ENCODE data around the gene GPBP1.

DNA sequence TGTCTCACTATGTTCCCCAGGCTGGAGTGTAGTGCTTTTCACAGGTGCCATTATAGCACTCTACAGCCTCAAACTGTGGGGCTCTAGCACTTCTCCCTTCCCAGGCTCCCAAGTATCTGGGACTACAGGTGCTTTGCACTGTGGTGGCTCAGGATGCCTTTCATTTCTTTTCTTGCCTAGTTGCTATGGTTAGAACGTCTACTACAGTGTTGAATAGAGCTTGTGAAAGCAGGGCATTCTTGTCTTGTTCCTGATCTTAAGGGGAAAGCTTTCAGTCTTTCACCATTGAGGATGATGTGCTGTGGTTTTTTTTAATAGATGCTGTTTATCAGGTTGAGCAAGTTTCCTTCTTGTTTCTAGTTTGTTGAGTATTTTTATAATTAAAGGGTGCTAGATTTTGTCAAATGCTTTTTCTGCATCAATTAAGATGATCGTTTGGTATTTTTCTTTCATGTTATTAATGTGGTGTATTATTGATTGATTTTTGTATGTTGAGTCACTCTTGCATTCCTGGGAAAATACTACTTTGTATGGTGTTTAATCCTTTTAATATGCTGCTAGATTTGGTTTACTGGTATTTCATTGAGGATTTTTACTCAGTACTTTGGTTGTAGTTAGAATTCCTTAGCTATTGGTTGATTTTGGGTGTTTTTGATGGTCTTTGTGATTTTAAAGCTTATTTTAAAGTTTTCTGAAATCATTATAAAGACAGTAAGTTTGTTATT lies 35.6 kb downstream of the GPBP1 start:
- TF ChIP-seq CTCF (IDR thresholded peaks at IDR 0.05) (no peak), REST (IDR thresholded peaks at IDR 0.05; ENCODE audit: insufficient read depth in 1 of 2, low read depth in 2 of 2, low read length in 1 of 2) (no peak), SIN3A (IDR thresholded peaks at IDR 0.05; ENCODE audit: borderline replicate concordance, insufficient read depth, low read depth, low read length) (no peak), POLR2AphosphoS5 (IDR thresholded peaks at IDR 0.05; ENCODE audit: low read depth, low read length) (no peak), TCF7L2 (IDR thresholded peaks at IDR 0.05; ENCODE audit: low read depth, low read length) (no peak)
